Karpas-422 (cell line): ENCODE data around the gene EBF3. TPM values are rescaled to one million over a fixed set of nuclear protein-coding genes. Genes with fewer than 3 reads are reported as not detected.

ENCODE experiments used
- DNase-seq: peaks from one replicate; pipeline ENCODE4 v3.0.0-alpha.2; 2015
- H2AFZ ChIP-seq: fragments of 200-600 bp; sonication (generic); 2 replicates; pipeline ENCODE4 v1.6.1; 2014; ENCODE audit warnings: antibody characterized with exemption, low read length, mixed read lengths
- H3K27ac ChIP-seq: fragments of 200-600 bp; sonication (generic); 2 replicates; pipeline ENCODE4 v1.5.1; 2014; ENCODE audit warnings: mild to moderate bottlenecking, low read length, moderate library complexity
- H3K27me3 ChIP-seq: fragments of 200-600 bp; sonication (generic); 2 replicates; pipeline ENCODE4 v1.6.1; 2014; ENCODE audit warnings: low read length, mixed read lengths
- H3K36me3 ChIP-seq: fragments of 200-600 bp; sonication (generic); 2 replicates; pipeline ENCODE4 v1.6.1; 2014; ENCODE audit warnings: low read length, mixed read lengths; ENCODE audit not compliant: insufficient read depth
- H3K4me1 ChIP-seq: fragments of 200-600 bp; sonication (generic); 2 replicates; pipeline ENCODE4 v1.6.1; 2014; ENCODE audit warnings: mild to moderate bottlenecking, low read length, mixed read lengths
- H3K4me2 ChIP-seq: fragments of 200-600 bp; sonication (generic); 2 replicates; pipeline ENCODE4 v1.6.1; 2014; ENCODE audit warnings: low read length, low read depth, mild to moderate bottlenecking; ENCODE audit not compliant: poor library complexity, severe bottlenecking
- H3K4me3 ChIP-seq: fragments of 200-600 bp; sonication (generic); 2 replicates; pipeline ENCODE4 v1.5.1; 2014; ENCODE audit warnings: mild to moderate bottlenecking, antibody characterized with exemption, low read length, mixed read lengths
- H3K79me2 ChIP-seq: fragments of 200-600 bp; sonication (generic); 2 replicates; pipeline ENCODE4 v1.6.1; 2014; ENCODE audit warnings: mild to moderate bottlenecking, low read length, mixed read lengths
- H3K9ac ChIP-seq: fragments of 200-600 bp; sonication (generic); 2 replicates; pipeline ENCODE4 v1.6.0; 2014; ENCODE audit warnings: low read length
- H3K9me2 ChIP-seq: fragments of 200-600 bp; sonication (generic), shearing (Covaris generic); replicated peaks from 2 replicates; pipeline ENCODE4 v1.6.0; 2014; ENCODE audit warnings: mild to moderate bottlenecking, low read length, moderate library complexity; ENCODE audit not compliant: insufficient read depth
- H3K9me3 ChIP-seq: fragments of 300-700, 200-600 bp; sonication (generic); 2 replicates; pipeline ENCODE4 v1.6.1; 2014; ENCODE audit warnings: low read length, mixed read lengths
- H4K20me1 ChIP-seq: fragments of 200-600 bp; sonication (generic); 2 replicates; pipeline ENCODE4 v1.6.1; 2014; ENCODE audit warnings: mild to moderate bottlenecking, antibody characterized with exemption, low read length, low read depth; ENCODE audit not compliant: insufficient read depth
- total RNA-seq: library from RNA; depleted of rRNA; stranded (reverse); fragments of >200 nt; shearing (Covaris generic); gene quantifications from 2 replicates; pipeline ENCODE4 v1.2.3, GENCODE V29; 2014; ENCODE audit warnings: low replicate concordance

The EBF3 gene
- total RNA-seq, 1 experiment from 2014 or later: not detected

GRCh38 chr10:129958629-129959543 lies 5.2 kb downstream of the EBF3 start:
- H3K27ac ChIP-seq: no peak overlapping the region
- no peaks in the 10 kb centered on the region for H3K4me1 ChIP-seq
- H3K79me2 ChIP-seq: no peaks in the 10 kb centered on the region
- no peaks in the 10 kb centered on the region for H3K27me3 ChIP-seq
- H4K20me1 ChIP-seq: no peaks in the 10 kb centered on the region
- H2AFZ ChIP-seq: no peak overlapping the region
- no peak overlapping the region for H3K4me3 ChIP-seq
- no peak overlapping the region for H3K9ac ChIP-seq
- H3K9me2 ChIP-seq: no peaks in the 10 kb centered on the region
- H3K36me3 ChIP-seq: no peaks in the 10 kb centered on the region
- H3K9me3 ChIP-seq: no peaks in the 10 kb centered on the region
- no peak overlapping the region for H3K4me2 ChIP-seq
- DNase-seq: no peak

- Histone ChIP-seq H3K27me3 (no peaks in the 10 kb centered on the region), H2AFZ (no peak overlapping the region), H3K27ac (no peak overlapping the region), H3K9ac (no peak overlapping the region), H3K9me2 (no peaks in the 10 kb centered on the region), H3K36me3 (no peaks in the 10 kb centered on the region), H4K20me1 (no peaks in the 10 kb centered on the region), H3K4me2 (no peak overlapping the region), H3K4me1 (no peaks in the 10 kb centered on the region), H3K4me3 (no peak overlapping the region), H3K9me3 (no peaks in the 10 kb centered on the region), H3K79me2 (no peaks in the 10 kb centered on the region)
- no peak for DNase-seq
These were observed 5.9 kb downstream of the EBF3 start for GRCh38 chr10:129958148-129958628.

GRCh38 chr10:129956876-129957673 lies 7.0 kb downstream of the EBF3 start:
- H3K4me2 ChIP-seq: no peak overlapping the region
- H3K9me2 ChIP-seq: no peaks in the 10 kb centered on the region
- DNase-seq: no peak
- no peak overlapping the region for H3K27ac ChIP-seq
- no peaks in the 10 kb centered on the region for H3K9me3 ChIP-seq
- H3K4me1 ChIP-seq: no peaks in the 10 kb centered on the region
- H3K79me2 ChIP-seq: no peaks in the 10 kb centered on the region
- H3K36me3 ChIP-seq: no peaks in the 10 kb centered on the region
- H4K20me1 ChIP-seq: no peaks in the 10 kb centered on the region
- no peaks in the 10 kb centered on the region for H3K27me3 ChIP-seq
- H3K4me3 ChIP-seq: no peak overlapping the region
- no peak overlapping the region for H3K9ac ChIP-seq
- H2AFZ ChIP-seq: no peak overlapping the region

DNA sequence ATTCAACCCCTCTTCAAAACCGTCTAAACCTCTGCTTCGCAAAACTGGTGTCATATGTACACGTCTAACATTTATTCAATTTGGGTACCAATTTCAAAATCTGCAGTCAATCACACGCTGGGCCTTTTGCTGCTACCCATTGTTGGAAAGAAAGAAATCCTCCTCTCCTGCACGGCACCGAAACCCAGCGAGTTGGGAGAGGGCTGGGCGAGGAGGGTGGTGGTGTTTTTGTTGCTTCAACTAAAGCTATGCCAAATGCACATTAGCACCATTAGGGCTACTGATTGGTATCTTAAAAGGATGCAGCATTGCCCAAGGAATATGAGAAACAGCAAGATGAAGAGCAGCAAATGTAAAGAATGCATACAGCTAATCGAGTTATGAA lies 7.8 kb downstream of the EBF3 start:
- H3K4me1 ChIP-seq: no peaks in the 10 kb centered on the region
- H3K9ac ChIP-seq: no peak overlapping the region
- no peak overlapping the region for H3K4me3 ChIP-seq
- no peak overlapping the region for H3K27ac ChIP-seq
- no peak overlapping the region for H3K4me2 ChIP-seq
- H3K36me3 ChIP-seq: no peaks in the 10 kb centered on the region
- no peaks in the 10 kb centered on the region for H3K27me3 ChIP-seq
- no peaks in the 10 kb centered on the region for H3K9me2 ChIP-seq
- no peak overlapping the region for H2AFZ ChIP-seq
- H3K79me2 ChIP-seq: no peaks in the 10 kb centered on the region
- no peaks in the 10 kb centered on the region for H4K20me1 ChIP-seq
- no peaks in the 10 kb centered on the region for H3K9me3 ChIP-seq
- no peak for DNase-seq

- Histone ChIP-seq H4K20me1 (no peaks in the 10 kb centered on the region), H3K9me2 (no peaks in the 10 kb centered on the region), H2AFZ (no peak overlapping the region), H3K9ac (no peak overlapping the region), H3K9me3 (no peaks in the 10 kb centered on the region), H3K4me2 (no peak overlapping the region), H3K36me3 (no peaks in the 10 kb centered on the region), H3K27ac (no peak overlapping the region), H3K79me2 (no peaks in the 10 kb centered on the region), H3K4me3 (no peak overlapping the region), H3K27me3 (no peaks in the 10 kb centered on the region), H3K4me1 (no peaks in the 10 kb centered on the region)
- no peak for DNase-seq
These were observed 8.3 kb downstream of the EBF3 start for GRCh38 chr10:129955601-129956285.

DNA sequence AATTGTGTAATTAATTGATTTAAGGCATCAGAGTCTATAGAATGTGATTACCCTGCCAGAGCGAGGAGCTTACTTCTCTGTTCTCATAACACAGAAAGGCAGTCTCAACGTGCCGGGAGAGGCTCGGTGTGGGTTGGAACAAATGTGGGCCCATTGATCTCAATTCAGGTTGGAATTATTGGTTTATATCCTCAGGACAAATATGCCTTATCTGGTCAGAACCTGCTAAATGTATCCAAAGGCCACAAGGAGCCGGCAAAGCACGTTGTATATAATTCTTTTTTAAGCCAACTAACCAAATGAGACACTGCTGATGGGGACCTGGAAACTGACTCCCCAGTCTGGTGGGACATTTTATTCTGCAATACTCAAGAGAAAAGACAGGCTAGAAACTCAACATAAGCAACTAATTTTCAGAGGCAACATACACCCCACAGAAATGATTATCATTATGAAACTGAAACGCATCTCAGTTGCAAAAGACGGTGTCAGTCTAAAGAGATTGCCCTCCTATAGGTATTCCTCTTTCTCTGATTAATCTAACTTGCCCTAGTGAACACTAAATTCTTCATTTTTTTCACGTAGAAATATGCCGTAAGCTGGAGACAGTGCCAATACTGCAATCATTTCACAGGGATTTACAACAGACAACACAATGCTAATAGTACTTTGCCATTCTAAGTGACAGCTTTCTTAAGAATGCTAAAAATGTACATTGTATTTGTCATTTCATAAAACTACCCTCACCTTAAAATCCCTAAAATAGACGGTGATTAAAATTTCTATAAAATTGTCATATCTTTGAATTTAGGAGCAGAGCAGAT lies 9.4 kb downstream of the EBF3 start:
- H3K27ac ChIP-seq: no peak overlapping the region

GRCh38 chr10:129953119-129954051 lies 10.7 kb downstream of the EBF3 start:
- Histone ChIP-seq H3K4me3 (no peak overlapping the region), H3K4me2 (no peak overlapping the region), H3K9ac (no peak overlapping the region), H3K4me1 (no peaks in the 10 kb centered on the region), H3K27me3 (no peaks in the 10 kb centered on the region), H3K27ac (no peak overlapping the region), H3K9me2 (no peaks in the 10 kb centered on the region), H4K20me1 (no peaks in the 10 kb centered on the region), H3K79me2 (no peaks in the 10 kb centered on the region), H2AFZ (no peak overlapping the region), H3K9me3 (no peaks in the 10 kb centered on the region), H3K36me3 (no peaks in the 10 kb centered on the region)
- no peak for DNase-seq

More for the DNA sequence above, 9.4 kb downstream of the EBF3 start:
- Histone ChIP-seq H3K4me2 (no peak overlapping the region), H3K79me2 (no peaks in the 10 kb centered on the region), H3K4me1 (no peaks in the 10 kb centered on the region), H2AFZ (no peak overlapping the region), H3K4me3 (no peak overlapping the region), H3K9ac (no peak overlapping the region), H4K20me1 (no peaks in the 10 kb centered on the region), H3K27me3 (no peaks in the 10 kb centered on the region), H3K36me3 (no peaks in the 10 kb centered on the region), H3K9me3 (no peaks in the 10 kb centered on the region), H3K9me2 (no peaks in the 10 kb centered on the region)
- DNase-seq: no peak
